ENCODE data around the gene BMPR1A.

BMPR1A gene

GRCh38 chr10:86957471-86958115, 201.2 kb downstream of the BMPR1A start, which contains the start of gene MMRN2:
Gene MMRN2 (minus strand): TSS chr10:86957615. CDS start chr10:86957541, 74 bp downstream.
- Histone ChIP-seq H3K79me2 (ENCODE audit: control insufficient read depth, insufficient read depth, low read length) (no peaks in the 10 kb centered on the region), H3K56ac (ENCODE audit: low read length) (peak within 1 kb of the TSS; percentile 83), H2BK15ac (replicated peaks; ENCODE audit: low read depth) (no peak within 1 kb of the TSS), H2BK5ac (ENCODE audit: low read length) (no peak within 1 kb of the TSS), H3K27ac (ENCODE audit: low read depth, low read length) (no peak within 1 kb of the TSS), H3K9ac (ENCODE audit: low read length) (no peak within 1 kb of the TSS), H3K4me3 (ENCODE audit: low read length) (no peak within 1 kb of the TSS), H4K8ac (ENCODE audit: low read depth, low read length) (no peak within 1 kb of the TSS), H2AK5ac (ENCODE audit: low read length) (peak within 1 kb of the TSS; percentile 64), H3K79me1 (ENCODE audit: low read length) (no peaks in the 10 kb centered on the region), H3K4me1 (ENCODE audit: control insufficient read depth, low read depth, low read length) (peaks cover 35% of the 10 kb centered on the region), H3K27me3 (ENCODE audit: insufficient read depth, low read length, poor library complexity) (no peaks in the 10 kb centered on the region), H2BK120ac (ENCODE audit: low read depth, low read length) (no peak within 1 kb of the TSS), H4K5ac (ENCODE audit: low read length) (no peak within 1 kb of the TSS), H3K4ac (ENCODE audit: low read depth, low read length) (peak within 1 kb of the TSS; percentile 39), H3K23ac (ENCODE audit: low read length) (no peak within 1 kb of the TSS), H3K18ac (ENCODE audit: low read length) (peak within 1 kb of the TSS; percentile 72), H3K36me3 (ENCODE audit: control insufficient read depth, insufficient read depth, low read length) (no peaks in the 10 kb centered on the region), H3K4me2 (ENCODE audit: low read length) (no peak within 1 kb of the TSS)
- DNase-seq: no peak
- WGBS (ENCODE audit: extremely low coverage, insufficient coverage, low lambda C conversion rate): no CpG with 5 or more reads among the region's 9 CpGs

- Histone ChIP-seq H3K9ac (ENCODE audit: low read length) (no peak within 1 kb of the TSS), H2AK5ac (ENCODE audit: low read length) (peak within 1 kb of the TSS; percentile 83), H3K18ac (ENCODE audit: low read length) (peak within 1 kb of the TSS; percentile 6), H3K4me2 (ENCODE audit: low read length) (no peak within 1 kb of the TSS), H3K79me2 (ENCODE audit: control insufficient read depth, insufficient read depth, low read length) (no peaks in the 10 kb centered on the region), H3K36me3 (ENCODE audit: control insufficient read depth, insufficient read depth, low read length) (no peaks in the 10 kb centered on the region), H2BK120ac (ENCODE audit: low read depth, low read length) (peak within 1 kb of the TSS; percentile 1), H4K5ac (ENCODE audit: low read length) (no peak within 1 kb of the TSS), H3K4ac (ENCODE audit: low read depth, low read length) (peak within 1 kb of the TSS; percentile 40), H4K8ac (ENCODE audit: low read depth, low read length) (no peak within 1 kb of the TSS), H2BK15ac (replicated peaks; ENCODE audit: low read depth) (no peak within 1 kb of the TSS), H3K23ac (ENCODE audit: low read length) (no peak within 1 kb of the TSS), H3K4me1 (ENCODE audit: control insufficient read depth, low read depth, low read length) (peaks cover 35% of the 10 kb centered on the region), H3K79me1 (ENCODE audit: low read length) (no peaks in the 10 kb centered on the region), H3K27ac (ENCODE audit: low read depth, low read length) (no peak within 1 kb of the TSS), H3K56ac (ENCODE audit: low read length) (peak within 1 kb of the TSS; percentile 83), H3K4me3 (ENCODE audit: low read length) (no peak within 1 kb of the TSS), H2BK5ac (ENCODE audit: low read length) (peak within 1 kb of the TSS; percentile 69), H3K27me3 (ENCODE audit: insufficient read depth, low read length, poor library complexity) (no peaks in the 10 kb centered on the region)
- WGBS (ENCODE audit: extremely low coverage, insufficient coverage, low lambda C conversion rate): no CpG with 5 or more reads among the region's 22 CpGs
- DNase-seq: no peak
Observed at GRCh38 chr10:86958116-86958900, 201.9 kb downstream of the BMPR1A start, which contains the start of gene SNCG. Gene SNCG (plus strand): TSS chr10:86958599. CDS start chr10:86958698, 99 bp downstream.

DNA sequence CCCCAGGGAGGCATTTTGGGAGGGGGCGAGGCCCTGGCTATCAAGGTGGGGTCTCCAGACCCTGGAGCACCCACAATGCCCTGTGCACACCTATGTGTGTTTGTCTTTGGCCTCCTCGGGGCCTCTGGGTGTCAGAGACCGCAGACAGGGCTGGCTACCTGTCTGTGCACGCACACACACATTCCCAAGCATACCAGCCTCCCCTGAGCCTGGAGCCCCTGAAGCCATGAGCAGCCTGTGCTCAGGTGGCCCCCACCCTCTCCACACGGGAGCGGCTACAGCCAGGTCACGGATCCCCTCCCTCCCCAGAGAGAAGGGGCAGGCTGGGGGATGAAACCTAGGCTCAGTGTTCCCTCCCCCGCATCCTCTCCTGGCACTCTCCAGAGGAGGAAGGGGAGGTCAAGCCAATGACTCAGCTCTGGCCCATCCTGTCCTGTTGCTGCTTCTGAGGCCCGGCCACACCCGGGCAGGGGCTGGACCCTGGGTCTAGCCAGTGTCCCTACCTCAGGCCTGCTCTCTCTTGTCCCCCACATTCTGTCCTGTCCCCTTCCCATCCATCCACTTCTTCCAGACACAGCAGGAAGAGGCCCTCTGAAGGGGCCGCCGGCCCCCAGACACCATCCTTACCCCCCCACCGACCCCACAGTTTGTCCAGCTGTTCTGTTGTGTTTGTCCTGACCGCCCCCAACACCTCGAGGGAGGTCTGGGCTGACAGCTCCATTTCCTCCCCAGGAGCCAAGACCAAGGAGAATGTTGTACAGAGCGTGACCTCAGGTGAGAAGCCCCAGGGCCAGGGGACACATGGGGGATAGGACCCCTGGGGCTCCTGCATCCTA, 202.7 kb downstream of the BMPR1A start:
- H3K4me1 ChIP-seq (ENCODE audit: control insufficient read depth, low read depth, low read length): peaks cover 27% of the 10 kb centered on the region
- no peak overlapping the region for H4K5ac ChIP-seq (ENCODE audit: low read length)
- peak overlapping the region; percentile 69 for H2BK5ac ChIP-seq (ENCODE audit: low read length)
- H3K4ac ChIP-seq (ENCODE audit: low read depth, low read length): peak overlapping the region; percentile 40
- H3K27me3 ChIP-seq (ENCODE audit: insufficient read depth, low read length, poor library complexity): no peaks in the 10 kb centered on the region
- peak overlapping the region; percentile 4 for H3K18ac ChIP-seq (ENCODE audit: low read length)
- H3K79me1 ChIP-seq (ENCODE audit: low read length): no peaks in the 10 kb centered on the region
- H3K79me2 ChIP-seq (ENCODE audit: control insufficient read depth, insufficient read depth, low read length): no peaks in the 10 kb centered on the region
- no peak overlapping the region for H3K4me3 ChIP-seq (ENCODE audit: low read length)
- H3K9ac ChIP-seq (ENCODE audit: low read length): no peak overlapping the region
- peak; percentile 79 for DNase-seq
- peak overlapping the region; percentile 83 for H3K56ac ChIP-seq (ENCODE audit: low read length)
- H3K4me2 ChIP-seq (ENCODE audit: low read length): no peak overlapping the region
- no peak overlapping the region for H3K23ac ChIP-seq (ENCODE audit: low read length)
- WGBS (ENCODE audit: extremely low coverage, insufficient coverage, low lambda C conversion rate): no CpG with 5 or more reads among the region's 16 CpGs
- no peaks in the 10 kb centered on the region for H3K36me3 ChIP-seq (ENCODE audit: control insufficient read depth, insufficient read depth, low read length)
- H3K27ac ChIP-seq (ENCODE audit: low read depth, low read length): no peak overlapping the region
- H4K8ac ChIP-seq (ENCODE audit: low read depth, low read length): no peak overlapping the region
- H2AK5ac ChIP-seq (ENCODE audit: low read length): peak overlapping the region; percentile 64
- H2BK15ac ChIP-seq (replicated peaks; ENCODE audit: low read depth): no peak overlapping the region
- peak overlapping the region; percentile 1 for H2BK120ac ChIP-seq (ENCODE audit: low read depth, low read length)

GRCh38 chr10:86959737-86960002, 203.3 kb downstream of the BMPR1A start:
- H3K4me1 ChIP-seq (ENCODE audit: control insufficient read depth, low read depth, low read length): peaks cover 27% of the 10 kb centered on the region
- peak overlapping the region; percentile 78 for H2BK5ac ChIP-seq (ENCODE audit: low read length)
- H3K79me1 ChIP-seq (ENCODE audit: low read length): no peaks in the 10 kb centered on the region
- H3K56ac ChIP-seq (ENCODE audit: low read length): peak overlapping the region; percentile 83
- H3K36me3 ChIP-seq (ENCODE audit: control insufficient read depth, insufficient read depth, low read length): no peaks in the 10 kb centered on the region
- H3K18ac ChIP-seq (ENCODE audit: low read length): peak overlapping the region; percentile 4
- H3K27me3 ChIP-seq (ENCODE audit: insufficient read depth, low read length, poor library complexity): no peaks in the 10 kb centered on the region
- peak overlapping the region; percentile 64 for H2AK5ac ChIP-seq (ENCODE audit: low read length)
- peak overlapping the region; percentile 0 for H3K9ac ChIP-seq (ENCODE audit: low read length)
- no peak overlapping the region for H4K5ac ChIP-seq (ENCODE audit: low read length)
- H3K4me2 ChIP-seq (ENCODE audit: low read length): no peak overlapping the region
- H2BK120ac ChIP-seq (ENCODE audit: low read depth, low read length): peak overlapping the region; percentile 1
- no peak overlapping the region for H4K8ac ChIP-seq (ENCODE audit: low read depth, low read length)
- H3K27ac ChIP-seq (ENCODE audit: low read depth, low read length): no peak overlapping the region
- H3K79me2 ChIP-seq (ENCODE audit: control insufficient read depth, insufficient read depth, low read length): no peaks in the 10 kb centered on the region
- peak overlapping the region; percentile 18 for H3K4ac ChIP-seq (ENCODE audit: low read depth, low read length)
- WGBS (ENCODE audit: extremely low coverage, insufficient coverage, low lambda C conversion rate): no CpG with 5 or more reads among the region's 2 CpGs
- peak overlapping the region; percentile 34 for H3K23ac ChIP-seq (ENCODE audit: low read length)
- DNase-seq: no peak
- no peak overlapping the region for H3K4me3 ChIP-seq (ENCODE audit: low read length)
- no peak overlapping the region for H2BK15ac ChIP-seq (replicated peaks; ENCODE audit: low read depth)

GRCh38 chr10:86960003-86960862, 203.8 kb downstream of the BMPR1A start:
- DNase-seq: peak; percentile 87
- no peaks in the 10 kb centered on the region for H3K79me2 ChIP-seq (ENCODE audit: control insufficient read depth, insufficient read depth, low read length)
- no peak overlapping the region for H3K27ac ChIP-seq (ENCODE audit: low read depth, low read length)
- peak overlapping the region; percentile 42 for H3K9ac ChIP-seq (ENCODE audit: low read length)
- H3K27me3 ChIP-seq (ENCODE audit: insufficient read depth, low read length, poor library complexity): no peaks in the 10 kb centered on the region
- no peak overlapping the region for H3K4me3 ChIP-seq (ENCODE audit: low read length)
- no peak overlapping the region for H3K4ac ChIP-seq (ENCODE audit: low read depth, low read length)
- H3K18ac ChIP-seq (ENCODE audit: low read length): peak overlapping the region; percentile 4
- H3K23ac ChIP-seq (ENCODE audit: low read length): peak overlapping the region; percentile 34
- no peak overlapping the region for H3K4me2 ChIP-seq (ENCODE audit: low read length)
- no peak overlapping the region for H4K8ac ChIP-seq (ENCODE audit: low read depth, low read length)
- peak overlapping the region; percentile 78 for H2BK5ac ChIP-seq (ENCODE audit: low read length)
- no CpG with 5 or more reads among the region's 37 CpGs for WGBS (ENCODE audit: extremely low coverage, insufficient coverage, low lambda C conversion rate)
- H3K4me1 ChIP-seq (ENCODE audit: control insufficient read depth, low read depth, low read length): peaks cover 22% of the 10 kb centered on the region
- peak overlapping the region; percentile 100 for H2AK5ac ChIP-seq (ENCODE audit: low read length)
- H3K36me3 ChIP-seq (ENCODE audit: control insufficient read depth, insufficient read depth, low read length): no peaks in the 10 kb centered on the region
- H2BK120ac ChIP-seq (ENCODE audit: low read depth, low read length): peak overlapping the region; percentile 1
- no peak overlapping the region for H4K5ac ChIP-seq (ENCODE audit: low read length)
- no peak overlapping the region for H2BK15ac ChIP-seq (replicated peaks; ENCODE audit: low read depth)
- peak overlapping the region; percentile 84 for H3K56ac ChIP-seq (ENCODE audit: low read length)
- H3K79me1 ChIP-seq (ENCODE audit: low read length): no peaks in the 10 kb centered on the region
